SK-N-SH (cell line): ENCODE measurements around the gene ITIH5. TPM values are rescaled to one million over a fixed set of nuclear protein-coding genes. Genes with fewer than 3 reads are reported as not detected.

Experiments used
- CTCF ChIA-PET: fragments of 300-600, 350-600 bp; formaldehyde crosslinking; extraction: SDS; loops from one replicate; lab custom pipeline; 2021; lab: Yijun Ruan, JAX
- POLR2A ChIA-PET: fragments of 350-600 bp; sonication (Branson Sonifier 250); formaldehyde crosslinking; extraction: SDS; loops from one replicate; lab custom pipeline; 2020; ENCODE audit warnings: antibody characterized with exemption, inconsistent platforms; lab: Yijun Ruan, JAX
- DNase-seq: peaks from one replicate; pipeline ENCODE4 v3.0.0; 2012
- H2AFZ ChIP-seq: fragments of 200-600 bp; sonication (generic); 2 replicates; pipeline ENCODE4 v1.8.1; 2016; ENCODE audit warnings: antibody characterized with exemption, mild to moderate bottlenecking, low read depth
- H3F3A ChIP-seq: fragments of 200-600 bp; sonication (generic); replicated peaks from 2 replicates; pipeline ENCODE3; 2016; ENCODE audit warnings: antibody characterized with exemption, mild to moderate bottlenecking; ENCODE audit not compliant: insufficient read depth
- H3K27ac ChIP-seq, 2 experiments: fragments of 200-500 bp in 1 of 2; fragments of 200-600 bp in 1 of 2; sonication (Bioruptor generic) in 1 of 2; sonication (generic), shearing (Covaris generic) in 1 of 2; 2 replicates each; pipeline versions ENCODE4 v1.5.1 to v1.6.1; 2014 to 2016; ENCODE audit warnings: low read depth in 2 of 2, inconsistent platforms in 1 of 2, low read length in 1 of 2, mild to moderate bottlenecking in 1 of 2, mixed read lengths in 1 of 2
- H3K27me3 ChIP-seq: fragments of 200-600 bp; sonication (generic), shearing (Covaris generic); 2 replicates; pipeline ENCODE4 v1.6.1; 2016; ENCODE audit warnings: mixed run types; ENCODE audit not compliant: insufficient read depth
- H3K36me3 ChIP-seq, 2 experiments: fragments of 200-500 bp in 1 of 2; fragments of 200-600 bp in 1 of 2; sonication (Bioruptor generic) in 1 of 2; sonication (generic) in 1 of 2; replicated peaks in 1 of 2; 2 replicates each; pipeline versions ENCODE3 to v1.5.1; 2014 to 2016; ENCODE audit warnings: low read length in 1 of 2, mild to moderate bottlenecking in 1 of 2; ENCODE audit not compliant: insufficient read depth in 2 of 2, control insufficient read depth in 1 of 2
- H3K4me1 ChIP-seq, 2 experiments: fragments of 200-500 bp in 1 of 2; fragments of 200-600 bp in 1 of 2; sonication (Bioruptor generic) in 1 of 2; sonication (generic), shearing (Covaris generic) in 1 of 2; 2 replicates each; pipeline versions ENCODE4 v1.5.1 to v1.6.1; 2014 to 2016; ENCODE audit warnings: low read depth in 1 of 2, low read length in 1 of 2, mixed run types in 1 of 2; ENCODE audit not compliant: insufficient read depth in 2 of 2, control insufficient read depth in 1 of 2
- H3K4me2 ChIP-seq: fragments of 200-600 bp; sonication (generic), shearing (Covaris generic); 2 replicates; pipeline ENCODE4 v1.6.1; 2017; ENCODE audit warnings: mixed run types
- H3K4me3 ChIP-seq, 2 experiments: fragments of 200-500 bp in 1 of 2; fragments of 200-600 bp in 1 of 2; sonication (Bioruptor generic) in 1 of 2; sonication (generic), shearing (Covaris generic) in 1 of 2; 2 replicates each; pipeline versions ENCODE4 v1.5.1 to v1.8.1; 2014 to 2016; ENCODE audit warnings: low read depth in 2 of 2, inconsistent platforms in 1 of 2, low read length in 1 of 2, mild to moderate bottlenecking in 1 of 2, mixed read lengths in 1 of 2, moderate library complexity in 1 of 2
- H3K79me2 ChIP-seq: fragments of 200-600 bp; sonication (generic); 2 replicates; pipeline ENCODE4 v1.8.1; 2017; ENCODE audit warnings: mild to moderate bottlenecking; ENCODE audit not compliant: insufficient read depth
- H3K9ac ChIP-seq: fragments of 200-600 bp; sonication (generic); 2 replicates; pipeline ENCODE4 v1.6.1; 2017; ENCODE audit warnings: mixed run types
- H3K9me2 ChIP-seq: fragments of 200-600 bp; sonication (generic); 2 replicates; pipeline ENCODE4 v1.6.1; 2017; ENCODE audit warnings: mixed run types
- H3K9me3 ChIP-seq: fragments of 200-600 bp; sonication (generic); 2 replicates; pipeline ENCODE4 v1.6.1; 2017; ENCODE audit warnings: mixed run types, mild to moderate bottlenecking, moderate library complexity
- H4K20me1 ChIP-seq: fragments of 200-600 bp; sonication (generic); 2 replicates; pipeline ENCODE4 v1.6.1; 2017; ENCODE audit warnings: mild to moderate bottlenecking, mixed run types; ENCODE audit not compliant: insufficient read depth
- CHD2 ChIP-seq: fragments of 150-350 bp; IDR thresholded peaks from 2 replicates; pipeline ENCODE4 v1.6.1; 2018; ENCODE audit warnings: low read length; ENCODE audit not compliant: partially characterized antibody
- CTCF ChIP-seq: fragments of 200-600 bp; sonication (generic); IDR thresholded peaks from 2 replicates; pipeline ENCODE4 v1.6.1; 2017; ENCODE audit warnings: antibody characterized with exemption, mild to moderate bottlenecking, moderate library complexity
- EP300 ChIP-seq, 2 experiments: IDR thresholded peaks; 2 replicates each; pipeline versions ENCODE4 v1.4.0 to v1.6.1; 2012; ENCODE audit warnings: borderline replicate concordance in 1 of 2, low read depth in 1 of 2, low read length in 1 of 2
- EZH2phosphoT487 ChIP-seq: fragments of 200-600 bp; sonication (generic); IDR thresholded peaks from 2 replicates; pipeline ENCODE4 v1.6.1; 2017; ENCODE audit warnings: low read depth, mixed run types, mild to moderate bottlenecking, antibody characterized with exemption, moderate library complexity, borderline replicate concordance
- FOXM1 ChIP-seq: IDR thresholded peaks from 2 replicates; pipeline ENCODE4 v1.4.0; 2012; ENCODE audit warnings: low read depth, mild to moderate bottlenecking
- GATA2 ChIP-seq: sonication (generic); formaldehyde crosslinking; IDR thresholded peaks from 2 replicates; pipeline ENCODE4 v1.5.0; 2020; ENCODE audit warnings: mild to moderate bottlenecking, missing genetic modification reagents
- JUND ChIP-seq: IDR thresholded peaks from 2 replicates; pipeline ENCODE4 v1.4.0; 2012
- MXI1 ChIP-seq: IDR thresholded peaks from 2 replicates; pipeline ENCODE4 v1.6.1; 2012; ENCODE audit warnings: mild to moderate bottlenecking, low read depth, low read length, improper control_type of control experiment
- NRF1 ChIP-seq: IDR thresholded peaks from 2 replicates; pipeline ENCODE4 v1.6.1; 2012; ENCODE audit warnings: low read depth, mild to moderate bottlenecking, low read length
- PBX3 ChIP-seq: IDR thresholded peaks from 2 replicates; pipeline ENCODE4; 2012
- RXRA ChIP-seq: IDR thresholded peaks from 2 replicates; pipeline ENCODE4 v1.4.0; 2012; ENCODE audit warnings: low read depth, mild to moderate bottlenecking, borderline replicate concordance
- TAF1 ChIP-seq: IDR thresholded peaks from 2 replicates; pipeline ENCODE4 v1.6.1; 2012; ENCODE audit warnings: low read depth, mild to moderate bottlenecking, low read length, moderate library complexity, borderline replicate concordance
- TCF12 ChIP-seq: IDR thresholded peaks from 2 replicates; pipeline ENCODE4 v1.4.0; 2012
- TEAD4 ChIP-seq: IDR thresholded peaks from 2 replicates; pipeline ENCODE4 v1.4.0; 2012; ENCODE audit warnings: mild to moderate bottlenecking, borderline replicate concordance; ENCODE audit not compliant: insufficient read depth
- USF1 ChIP-seq: IDR thresholded peaks from 2 replicates; pipeline ENCODE4 v1.4.0; 2012; ENCODE audit warnings: low read depth, borderline replicate concordance
- USF2 ChIP-seq: fragments of 150-350 bp; IDR thresholded peaks from 2 replicates; pipeline ENCODE4 v1.6.1; 2017; ENCODE audit warnings: antibody characterized with exemption, low read length, low read depth, borderline replicate concordance
- YY1 ChIP-seq: IDR thresholded peaks from 2 replicates; pipeline ENCODE4 v1.4.0; 2012; ENCODE audit warnings: low read depth, mild to moderate bottlenecking
- ZBTB33 ChIP-seq: IDR thresholded peaks from 2 replicates; pipeline ENCODE4 v1.4.0; 2012; ENCODE audit warnings: low read depth, borderline replicate concordance
- WGBS: methylation state at CpG from one replicate; pipeline ENCODE4 v1.1.6; 2017; ENCODE audit warnings: low lambda C conversion rate; 5-methylcytosine and 5-hydroxymethylcytosine counted together
- polyA plus RNA-seq, 3 experiments: library from polyadenylated mRNA; depleted of rRNA; stranded (reverse); fragments of >200 nt; gene quantifications; 2 replicates each; pipeline ENCODE4 v1.2.3, GENCODE V29; 2012

The ITIH5 gene
- polyA plus RNA-seq, 1 of the 3 experiments (the other 2 are of a cell fraction) = 0.07 TPM

GRCh38 chr10:7707102-7707501 lies 40.3 kb upstream of the ITIH5 start:
- no peaks in the 10 kb centered on the region for H3K9me2 ChIP-seq
- H3K27ac ChIP-seq = no peak overlapping the region
- no peaks in the 10 kb centered on the region for H3K27me3 ChIP-seq
- H4K20me1 ChIP-seq = no peaks in the 10 kb centered on the region
- no peak for TF ChIP-seq YY1
- TF ChIP-seq CHD2 = no peak
- no peak for TF ChIP-seq RXRA
- no peak for TF ChIP-seq PBX3
- TF ChIP-seq CTCF = no peak
- no peak for TF ChIP-seq TEAD4
- TF ChIP-seq ZBTB33 = no peak
- ChIA-PET CTCF (interaction anchor here (0.9 to 2.7 kb wide), 3 partner anchors 20 to 184 kb away, joined by 3 to 17 read pairs (median 6); no protein-coding TSS in a partner anchor), POLR2A (no interaction called here)
- no peak overlapping the region for H3K4me3 ChIP-seq
- WGBS = 13% methylated on average over 4 of the region's 4 CpGs
- no peak overlapping the region for H3K9ac ChIP-seq
- no peak overlapping the region for H2AFZ ChIP-seq
- no peaks in the 10 kb centered on the region for H3K4me1 ChIP-seq
- no peak for DNase-seq
- H3K79me2 ChIP-seq = no peaks in the 10 kb centered on the region
- H3K9me3 ChIP-seq = no peaks in the 10 kb centered on the region
- H3K36me3 ChIP-seq = no peaks in the 10 kb centered on the region
- H3K4me2 ChIP-seq = no peak overlapping the region
- H3F3A ChIP-seq = no peaks in the 10 kb centered on the region

- Histone ChIP-seq H3K4me3 (no peak overlapping the region), H4K20me1 (no peaks in the 10 kb centered on the region), H3K27me3 (no peaks in the 10 kb centered on the region), H3K27ac (no peak overlapping the region), H3F3A (no peaks in the 10 kb centered on the region), H3K79me2 (no peaks in the 10 kb centered on the region), H3K9me2 (no peaks in the 10 kb centered on the region), H3K9me3 (no peaks in the 10 kb centered on the region), H3K36me3 (no peaks in the 10 kb centered on the region), H2AFZ (no peak overlapping the region), H3K9ac (no peak overlapping the region), H3K4me2 (no peak overlapping the region), H3K4me1 (no peaks in the 10 kb centered on the region)
- 15% methylated on average over 4 of the region's 4 CpGs for WGBS
- DNase-seq = no peak
- ChIA-PET CTCF (interaction anchor here (2.7 kb wide), 1 partner anchor 19 kb away, joined by 17 read pairs; no protein-coding TSS in a partner anchor), POLR2A (no interaction called here)
- TF ChIP-seq USF1 (no peak), JUND (no peak), YY1 (no peak), EP300 (IDR thresholded peaks at IDR 0.05; ENCODE audit: borderline replicate concordance in 1 of 2, low read depth in 1 of 2, low read length in 1 of 2) (no peak), TEAD4 (no peak), USF2 (no peak), RXRA (no peak), NRF1 (no peak), TCF12 (no peak), CHD2 (no peak), GATA2 (no peak), PBX3 (no peak), MXI1 (no peak), EZH2phosphoT487 (no peak), TAF1 (no peak), FOXM1 (no peak)
These were observed 39.8 kb upstream of the ITIH5 start for GRCh38 chr10:7706534-7707073.
